Gastroesophageal sphincter (tissue), 4 donors: ENCODE measurements around the gene CSNK2A3. TPM values are rescaled to one million over a fixed set of nuclear protein-coding genes. Genes with fewer than 3 reads are reported as not detected.

Experiments
- ATAC-seq: fragments of 150-250 bp; one replicate; pipeline ENCODE4 v1.9.1; 2016; ENCODE audit warnings: mild to moderate bottlenecking, moderate library complexity
- H3K27ac ChIP-seq, 4 donors: fragments of 200-600 bp; sonication (generic) in 3 of 4; 1 replicate in 3 of 4; 2 replicates in 1 of 4; pipeline ENCODE4 v1.5.1; 2016 to 2019
- H3K27me3 ChIP-seq: fragments of 200-600 bp; sonication (generic); one replicate; pipeline ENCODE4 v1.5.1; 2019
- H3K36me3 ChIP-seq, 2 donors: fragments of 200-600 bp; sonication (generic); one replicate each; pipeline ENCODE4 v1.5.1; 2019; ENCODE audit warnings: control low read depth in 1 of 2
- H3K4me1 ChIP-seq, 3 donors: fragments of 200-600 bp; sonication (generic); 1 replicate in 2 of 3; 2 replicates in 1 of 3; pipeline ENCODE4 v1.5.1; 2016 to 2019; ENCODE audit warnings: control low read depth in 2 of 3
- H3K4me3 ChIP-seq, 2 donors: fragments of 200-600 bp; sonication (generic); one replicate each; pipeline ENCODE4 v1.5.1; 2019; ENCODE audit warnings: mild to moderate bottlenecking in 1 of 2, moderate library complexity in 1 of 2
- H3K9me3 ChIP-seq, 3 donors: fragments of 200-600 bp; sonication (generic); one replicate each; pipeline ENCODE4 v1.5.1; 2017 to 2019; ENCODE audit warnings: control low read depth in 2 of 3
- CTCF ChIP-seq, 4 experiments: fragments of 200-600 bp in 2 of 4; fragments of 450-650 bp in 2 of 4; sonication (generic) in 1 of 4; IDR thresholded peaks; one replicate each; pipeline ENCODE4 v1.5.1; 2017 to 2019; ENCODE audit warnings: antibody characterized with exemption in 4 of 4, mild to moderate bottlenecking in 2 of 4, moderate library complexity in 2 of 4
- EP300 ChIP-seq: sonication (generic); formaldehyde crosslinking; IDR thresholded peaks from one replicate; pipeline ENCODE4 v1.6.1; 2017; ENCODE audit warnings: antibody characterized with exemption, mild to moderate bottlenecking
- POLR2A ChIP-seq, 2 donors: fragments of 450-650 bp; IDR thresholded peaks; one replicate each; pipeline ENCODE4 v1.6.1; 2017; ENCODE audit warnings: antibody characterized with exemption in 2 of 2, mild to moderate bottlenecking in 2 of 2, moderate library complexity in 1 of 2
- POLR2AphosphoS5 ChIP-seq: sonication (generic); formaldehyde crosslinking; IDR thresholded peaks from one replicate; pipeline ENCODE4 v1.6.1; 2017; ENCODE audit warnings: antibody characterized with exemption
- WGBS, 2 donors: methylation state at CpG; one replicate each; pipeline ENCODE4 v1.1.5; 2018; ENCODE audit warnings: low coverage in 1 of 2; 5-methylcytosine and 5-hydroxymethylcytosine counted together
- total RNA-seq, 4 donors: library from RNA; depleted of rRNA; stranded (reverse); fragments of >200 nt; gene quantifications; one replicate each; pipeline ENCODE4 v1.1.0, GENCODE V29; 2016

CSNK2A3 gene
- total RNA-seq, 4 donors from 2014 or later = 0.59 to 2.2 (median 1.1) TPM

GRCh38 chr11:11387622-11388305 is 34.7 kb upstream of the CSNK2A3 start:
- Histone ChIP-seq H3K27ac (no peak overlapping the region), H3K4me3 (no peak overlapping the region)
- 47 to 97% methylated on average over 3 to 4 of the region's 10 CpGs for WGBS, 2 donors

GRCh38 chr11:11387207-11387606 is 34.2 kb upstream of the CSNK2A3 start:
- ATAC-seq = no peak
- Histone ChIP-seq H3K9me3 (no peaks in the 10 kb centered on the region), H3K27ac (no peak overlapping the region), H3K27me3 (no peaks in the 10 kb centered on the region), H3K36me3 (no peaks in the 10 kb centered on the region), H3K4me1 (peaks cover 2 to 13% (median 3%) of the 10 kb centered on the region in 3 donors), H3K4me3 (no peak overlapping the region)
- TF ChIP-seq EP300 (no peak), POLR2AphosphoS5 (no peak), CTCF (IDR thresholded peaks at IDR 0.05) (no peak), POLR2A (IDR thresholded peaks at IDR 0.05) (no peak)
- 65 to 72% methylated on average over 3 to 4 of the region's 4 CpGs for WGBS, 2 donors

More at GRCh38 chr11:11387622-11388305, 34.7 kb upstream of the CSNK2A3 start:
- H3K9me3 ChIP-seq = no peaks in the 10 kb centered on the region
- TF ChIP-seq POLR2A (IDR thresholded peaks at IDR 0.05) (no peak), POLR2AphosphoS5 (no peak), EP300 (no peak), CTCF (IDR thresholded peaks at IDR 0.05) (no peak)
- ATAC-seq = no peak
- H3K36me3 ChIP-seq = no peaks in the 10 kb centered on the region
- H3K27me3 ChIP-seq = no peaks in the 10 kb centered on the region
- peaks cover 2 to 18% (median 3%) of the 10 kb centered on the region in 3 donors for H3K4me1 ChIP-seq

- 79 to 89% methylated on average over 2 of the region's 2 CpGs for WGBS, 2 donors
- Histone ChIP-seq H3K4me1 (no peaks in the 10 kb centered on the region), H3K27ac (no peak overlapping the region), H3K36me3 (no peaks in the 10 kb centered on the region), H3K9me3 (no peaks in the 10 kb centered on the region), H3K4me3 (no peak overlapping the region), H3K27me3 (no peaks in the 10 kb centered on the region)
- ATAC-seq = no peak
- no peak for TF ChIP-seq CTCF (IDR thresholded peaks at IDR 0.05)
- TF ChIP-seq EP300 = no peak
- TF ChIP-seq POLR2AphosphoS5 = no peak
- TF ChIP-seq POLR2A (IDR thresholded peaks at IDR 0.05) = no peak
Measured at GRCh38 chr11:11384829-11385228, 31.8 kb upstream of the CSNK2A3 start.

- no peaks in the 10 kb centered on the region for H3K4me1 ChIP-seq
- no peak overlapping the region for H3K27ac ChIP-seq
- TF ChIP-seq POLR2A (IDR thresholded peaks at IDR 0.05) (no peak), CTCF (IDR thresholded peaks at IDR 0.05) (no peak), POLR2AphosphoS5 (no peak), EP300 (no peak)
- no peaks in the 10 kb centered on the region for H3K27me3 ChIP-seq
- H3K9me3 ChIP-seq = no peaks in the 10 kb centered on the region
- no peak overlapping the region for H3K4me3 ChIP-seq
- no peak for ATAC-seq
- peaks cover 0 to 1% of the 10 kb centered on the region in 2 donors for H3K36me3 ChIP-seq
- 97 to 100% methylated on average over 1 to 2 of the region's 2 CpGs for WGBS, 2 donors
Measured at GRCh38 chr11:11383995-11384394, 30.9 kb upstream of the CSNK2A3 start.

GRCh38 chr11:11382858-11383532 is 29.9 kb upstream of the CSNK2A3 start:
- TF ChIP-seq POLR2A (IDR thresholded peaks at IDR 0.05) (no peak), EP300 (no peak), POLR2AphosphoS5 (no peak), CTCF (IDR thresholded peaks at IDR 0.05) (no peak)
- no peaks in the 10 kb centered on the region for H3K9me3 ChIP-seq
- H3K36me3 ChIP-seq = peaks cover 0 to 11% of the 10 kb centered on the region in 2 donors
- H3K27ac ChIP-seq = no peak overlapping the region
- H3K4me3 ChIP-seq = no peak overlapping the region
- 89% methylated on average over 3 of the region's 7 CpGs for WGBS, 2 donors
- no peaks in the 10 kb centered on the region for H3K4me1 ChIP-seq
- no peak for ATAC-seq
- no peaks in the 10 kb centered on the region for H3K27me3 ChIP-seq
